ENCODE measurements around the gene TMEM150B.

TMEM150B gene

GRCh38 chr19:55265173-55265572 is 60.0 kb downstream of the TMEM150B start:
- no peak for TF ChIP-seq CTCF (IDR thresholded peaks at IDR 0.05; ENCODE audit: extremely low read depth, insufficient read depth, missing control alignments)
- DNase-seq (ENCODE audit: low spot score) = no peak
- in situ Hi-C loops (cut with MboI; ENCODE audit: low pct_unique_long_range_greater_than_20kb, low sequenced_read_pairs, unreplicated experiment) = no loop called here

GRCh38 chr19:55264531-55264930 is 60.6 kb downstream of the TMEM150B start:
- in situ Hi-C loops (cut with MboI; ENCODE audit: low pct_unique_long_range_greater_than_20kb, low sequenced_read_pairs, unreplicated experiment) = no loop called here
- TF ChIP-seq CTCF (IDR thresholded peaks at IDR 0.05; ENCODE audit: extremely low read depth, insufficient read depth, missing control alignments) = no peak
- no peak for DNase-seq (ENCODE audit: low spot score)

All from GM13977 (cell line).